HFFc6 (cell line): Measurements from ENCODE around the gene CD81. TPM values are rescaled to one million over a fixed set of nuclear protein-coding genes. Genes with fewer than 3 reads are reported as not detected.
A peak's percentile ranks its signal among the peaks of the same experiment; 100 is the strongest.

ENCODE experiments used
- DNase-seq: peaks from one replicate; pipeline ENCODE4 v3.0.0-alpha.2; 2018
- H3K27ac Mint-ChIP-seq: 2 replicates; pipeline ENCODE4 v1.8.0; 2020; ENCODE audit warnings: mild to moderate bottlenecking, mixed read lengths
- H3K27me3 Mint-ChIP-seq: 2 replicates; pipeline ENCODE4 v1.8.0; 2021; ENCODE audit warnings: mild to moderate bottlenecking, moderate library complexity, mixed read lengths; ENCODE audit not compliant: insufficient read depth
- H3K36me3 Mint-ChIP-seq: 2 replicates; pipeline ENCODE4 v1.8.0; 2021; ENCODE audit warnings: low read depth, mixed read lengths
- H3K4me1 Mint-ChIP-seq: 2 replicates; pipeline ENCODE4 v1.8.0; 2020; ENCODE audit warnings: low read depth, mixed read lengths
- H3K4me3 Mint-ChIP-seq: 2 replicates; pipeline ENCODE4 v1.8.0; 2020; ENCODE audit warnings: mild to moderate bottlenecking, moderate library complexity, mixed read lengths
- H3K9me3 Mint-ChIP-seq: 2 replicates; pipeline ENCODE4 v1.8.0; 2020; ENCODE audit warnings: mild to moderate bottlenecking, mixed read lengths
- total RNA-seq, 6 experiments: library from RNA; stranded (reverse); fragmentation: NEBNext Ultra II Directional; extraction: Animal tissue kit (Norgen Biotek cat#: 25700); gene quantifications; 2 replicates in 1 of 6; 3 replicates in 5 of 6; pipeline ENCODE4 v1.2.3, GENCODE V29; 2021
- TF ChIP-seq, protein P1 (sequence below): fragments of 200-600 bp; sonication (generic); IDR thresholded peaks from 2 replicates; pipeline ENCODE4 v1.5.0; 2021; ENCODE audit warnings: antibody characterized with exemption, mild to moderate bottlenecking

The CD81 gene
- total RNA-seq, 6 experiments from 2014 or later = 540 to 738 (median 627) TPM

DNA sequence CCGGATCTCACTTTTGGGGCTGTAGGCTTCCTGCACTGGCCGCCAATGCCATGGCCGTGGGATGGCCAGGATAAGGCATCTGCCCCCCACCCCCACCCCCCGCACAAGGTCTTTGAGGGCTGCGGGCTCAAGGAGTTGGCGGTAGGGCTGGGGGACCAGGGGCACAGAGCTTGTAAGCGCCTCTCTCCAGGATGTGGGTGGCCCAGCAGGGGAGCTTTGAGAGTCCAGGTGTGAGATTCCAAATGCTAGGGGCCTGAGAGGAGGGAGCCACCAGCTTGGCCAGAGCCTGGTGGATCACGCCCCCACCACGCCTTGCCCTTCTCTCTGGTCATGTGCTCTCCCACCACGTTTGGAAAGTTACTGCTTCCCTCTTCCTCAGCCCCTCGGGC is 5.0 kb downstream of the CD81 start:
- TF ChIP-seq, protein P1, sequence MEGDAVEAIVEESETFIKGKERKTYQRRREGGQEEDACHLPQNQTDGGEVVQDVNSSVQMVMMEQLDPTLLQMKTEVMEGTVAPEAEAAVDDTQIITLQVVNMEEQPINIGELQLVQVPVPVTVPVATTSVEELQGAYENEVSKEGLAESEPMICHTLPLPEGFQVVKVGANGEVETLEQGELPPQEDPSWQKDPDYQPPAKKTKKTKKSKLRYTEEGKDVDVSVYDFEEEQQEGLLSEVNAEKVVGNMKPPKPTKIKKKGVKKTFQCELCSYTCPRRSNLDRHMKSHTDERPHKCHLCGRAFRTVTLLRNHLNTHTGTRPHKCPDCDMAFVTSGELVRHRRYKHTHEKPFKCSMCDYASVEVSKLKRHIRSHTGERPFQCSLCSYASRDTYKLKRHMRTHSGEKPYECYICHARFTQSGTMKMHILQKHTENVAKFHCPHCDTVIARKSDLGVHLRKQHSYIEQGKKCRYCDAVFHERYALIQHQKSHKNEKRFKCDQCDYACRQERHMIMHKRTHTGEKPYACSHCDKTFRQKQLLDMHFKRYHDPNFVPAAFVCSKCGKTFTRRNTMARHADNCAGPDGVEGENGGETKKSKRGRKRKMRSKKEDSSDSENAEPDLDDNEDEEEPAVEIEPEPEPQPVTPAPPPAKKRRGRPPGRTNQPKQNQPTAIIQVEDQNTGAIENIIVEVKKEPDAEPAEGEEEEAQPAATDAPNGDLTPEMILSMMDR = no peak
- 0 out of 2 replicates have a peak, but pooled peaks cover 5% of the 10 kb centered on the region for H3K36me3 Mint-ChIP-seq
- H3K27me3 Mint-ChIP-seq = peaks cover 5% of the 10 kb centered on the region; the same call in 1 of the 2 replicates
- DNase-seq = no peak
- no peaks in the 10 kb centered on the region for H3K9me3 Mint-ChIP-seq
- peaks cover 60% of the 10 kb centered on the region for H3K4me1 Mint-ChIP-seq
- H3K4me3 Mint-ChIP-seq = no peak overlapping the region
- peak overlapping the region; percentile 86 for H3K27ac Mint-ChIP-seq

GRCh38 chr11:2382936-2383851 is 6.1 kb downstream of the CD81 start:
- H3K36me3 Mint-ChIP-seq = 0 out of 2 replicates have a peak, but pooled peaks cover 5% of the 10 kb centered on the region
- TF ChIP-seq, protein P1 = peak; percentile 52
- H3K9me3 Mint-ChIP-seq = no peaks in the 10 kb centered on the region
- peak overlapping the region; percentile 86 for H3K27ac Mint-ChIP-seq
- peaks cover 4% of the 10 kb centered on the region; the same call in 1 of the 2 replicates for H3K27me3 Mint-ChIP-seq
- H3K4me1 Mint-ChIP-seq = peaks cover 68% of the 10 kb centered on the region
- peak; percentile 66 for DNase-seq
- peak overlapping the region; percentile 58 for H3K4me3 Mint-ChIP-seq

DNA sequence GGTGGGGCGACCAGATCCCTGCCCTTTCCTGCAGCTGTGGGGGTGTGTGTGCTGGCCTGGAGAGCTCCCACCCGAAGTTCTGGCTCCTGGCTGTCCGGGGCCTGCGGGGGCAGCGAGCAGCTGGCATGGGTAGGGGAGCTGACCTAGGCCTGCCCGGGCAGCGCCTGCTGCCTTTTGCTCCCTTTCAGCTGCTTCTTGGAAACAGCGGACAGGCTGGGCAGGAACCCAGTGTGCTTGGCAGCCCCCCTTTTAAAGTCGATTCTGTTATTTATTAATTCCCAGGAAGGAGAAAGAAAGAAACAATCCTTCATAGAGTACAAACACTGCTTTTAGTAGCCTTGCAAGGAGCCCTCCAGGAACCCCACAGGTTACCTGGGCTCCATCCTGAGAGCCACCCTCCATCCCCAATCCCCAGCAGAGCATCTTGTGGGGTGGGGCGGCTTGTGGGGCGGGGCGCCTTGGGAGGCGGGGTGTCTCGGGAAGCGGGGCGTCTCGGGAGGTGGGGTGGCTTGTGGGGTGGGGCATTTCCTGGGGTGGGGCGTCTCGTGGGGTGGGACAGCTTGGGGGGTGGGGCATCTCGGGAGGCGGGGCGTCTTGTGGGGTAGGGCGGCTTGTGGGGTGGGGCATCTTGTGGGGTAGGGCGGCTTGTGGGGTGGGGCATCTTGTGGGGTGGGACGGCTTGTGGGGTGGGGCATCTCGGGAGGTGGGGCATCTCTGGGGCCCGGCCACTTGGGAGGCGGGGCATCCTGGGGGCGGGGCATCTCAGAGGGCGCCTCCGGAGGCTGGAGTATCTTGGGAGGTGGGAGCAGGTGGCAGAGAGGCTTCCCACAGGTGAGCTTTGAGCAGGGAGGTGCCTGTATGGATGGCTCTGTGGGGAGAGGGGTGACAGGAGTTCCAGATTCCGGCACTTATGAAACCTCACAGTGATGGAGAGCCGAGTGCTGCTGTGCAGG is 7.0 kb downstream of the CD81 start:
- Mint-ChIP-seq H3K27ac (peak overlapping the region; percentile 86), H3K36me3 (no peaks in the 10 kb centered on the region), H3K4me1 (peaks cover 72% of the 10 kb centered on the region), H3K4me3 (no peak overlapping the region), H3K27me3 (no peaks in the 10 kb centered on the region; the same call in 1 of the 2 replicates), H3K9me3 (no peaks in the 10 kb centered on the region)
- TF ChIP-seq, protein P1 = no peak
- no peak for DNase-seq

GRCh38 chr11:2385156-2386151 is 8.3 kb downstream of the CD81 start:
- peaks cover 4% of the 10 kb centered on the region; the same call in 1 of the 2 replicates for H3K27me3 Mint-ChIP-seq
- H3K36me3 Mint-ChIP-seq = no peaks in the 10 kb centered on the region
- TF ChIP-seq, protein P1 = no peak
- no peaks in the 10 kb centered on the region for H3K9me3 Mint-ChIP-seq
- H3K4me3 Mint-ChIP-seq = no peak overlapping the region
- DNase-seq = no peak
- peaks cover 76% of the 10 kb centered on the region for H3K4me1 Mint-ChIP-seq
- peak overlapping the region; percentile 87 for H3K27ac Mint-ChIP-seq
